SH-SY5Y (cell line): Measurements from ENCODE around the gene CD99.

Source experiments
- GATA2 ChIP-seq: IDR thresholded peaks from 2 replicates; pipeline ENCODE4 v1.6.1; 2011; ENCODE audit warnings: mild to moderate bottlenecking, low read depth, low read length
- GATA3 ChIP-seq: IDR thresholded peaks from 2 replicates; pipeline ENCODE4 v1.6.1; 2011; ENCODE audit warnings: low read depth, mild to moderate bottlenecking, low read length, moderate library complexity

CD99 gene

GRCh38 chrX:2767631-2768455, 76.7 kb downstream of the CD99 start:
- TF ChIP-seq GATA2 = no peak
- TF ChIP-seq GATA3 = no peak

GRCh38 chrX:2769615-2770014, 78.5 kb downstream of the CD99 start:
- TF ChIP-seq GATA3 (no peak), GATA2 (no peak)

DNA sequence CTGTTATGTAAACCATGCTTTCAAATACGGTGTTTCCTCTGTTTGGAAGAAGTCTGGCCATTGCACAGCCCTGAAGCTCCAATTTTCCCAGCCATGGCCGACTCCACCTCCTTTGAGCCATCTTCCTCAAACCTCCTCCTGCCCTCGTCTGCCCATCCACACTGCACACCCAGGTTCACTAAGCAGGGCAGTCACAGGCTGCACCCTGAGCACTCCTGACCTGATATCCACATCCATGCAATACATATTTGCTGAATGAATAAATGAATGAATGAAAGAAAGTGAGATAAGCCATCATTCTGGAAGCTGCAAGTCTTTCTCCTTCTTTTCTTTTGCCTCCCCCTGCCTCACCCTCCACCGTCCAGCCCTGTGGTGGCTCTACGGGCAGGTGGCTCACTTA, 83.0 kb downstream of the CD99 start:
- TF ChIP-seq GATA3 = no peak
- TF ChIP-seq GATA2 = no peak

DNA sequence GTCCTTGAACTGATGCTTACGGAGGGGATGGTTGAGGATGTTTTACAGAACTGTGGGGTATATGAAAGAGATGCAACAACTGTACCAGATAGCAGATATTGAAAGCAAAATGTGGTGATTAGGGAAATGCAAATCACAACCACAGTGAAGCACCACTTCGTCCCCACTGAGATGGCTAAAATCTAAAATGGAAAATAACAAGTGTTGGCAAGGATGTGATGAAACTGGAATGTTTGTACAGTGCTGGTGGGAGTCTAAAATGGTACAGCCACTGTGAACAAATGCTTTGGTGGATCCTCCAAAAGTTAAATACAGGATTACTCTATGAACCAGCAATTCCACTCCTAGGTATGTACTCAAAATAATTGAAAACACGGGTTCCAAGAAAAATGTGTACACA, 83.7 kb downstream of the CD99 start:
- TF ChIP-seq GATA3 = no peak
- no peak for TF ChIP-seq GATA2

GRCh38 chrX:2781226-2781571, 90.1 kb downstream of the CD99 start:
- TF ChIP-seq GATA2 = no peak
- no peak for TF ChIP-seq GATA3

- TF ChIP-seq GATA3 (no peak), GATA2 (no peak)
These were observed 90.6 kb downstream of the CD99 start for GRCh38 chrX:2781698-2782097.

DNA sequence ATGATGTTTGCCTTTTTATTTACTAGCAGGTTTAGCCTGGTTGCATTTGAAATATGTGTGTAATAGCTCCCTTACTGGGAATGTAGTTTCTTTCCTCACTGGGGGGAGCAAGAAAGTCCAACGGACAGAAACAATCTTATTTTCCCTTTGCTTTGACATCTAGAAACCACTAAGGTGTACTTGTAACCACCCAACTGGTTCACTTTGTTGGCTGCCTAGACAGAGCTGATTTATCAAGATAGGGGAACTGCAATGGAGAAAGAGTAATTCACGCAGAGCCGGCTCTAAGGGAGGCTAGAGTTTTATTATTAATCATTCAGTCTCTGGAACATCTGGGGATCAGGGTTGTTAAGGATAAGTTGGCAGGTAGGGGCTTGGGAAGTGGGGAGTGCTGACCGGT, 91.1 kb downstream of the CD99 start:
- TF ChIP-seq GATA3 = no peak
- TF ChIP-seq GATA2 = no peak

DNA sequence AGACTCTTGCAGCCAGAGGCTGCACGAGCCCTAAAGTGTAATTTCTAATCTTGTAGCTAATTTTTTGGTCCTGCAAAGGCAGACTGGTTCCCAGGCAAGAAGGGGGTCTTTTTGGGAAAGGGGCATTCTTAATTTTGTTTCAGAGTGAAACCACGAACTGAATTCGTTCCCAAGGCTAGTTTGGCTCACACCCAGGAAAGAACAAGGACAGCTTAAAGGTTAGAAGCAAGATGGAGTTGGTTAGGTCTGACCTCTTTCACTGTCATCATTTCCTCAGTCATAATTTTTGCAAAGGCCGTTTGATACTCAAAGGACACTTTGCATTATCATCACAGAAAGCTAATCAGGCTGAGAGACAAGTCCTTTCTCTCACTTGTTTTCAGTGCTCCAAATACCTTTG, 91.7 kb downstream of the CD99 start:
- TF ChIP-seq GATA3 (no peak), GATA2 (no peak)

DNA sequence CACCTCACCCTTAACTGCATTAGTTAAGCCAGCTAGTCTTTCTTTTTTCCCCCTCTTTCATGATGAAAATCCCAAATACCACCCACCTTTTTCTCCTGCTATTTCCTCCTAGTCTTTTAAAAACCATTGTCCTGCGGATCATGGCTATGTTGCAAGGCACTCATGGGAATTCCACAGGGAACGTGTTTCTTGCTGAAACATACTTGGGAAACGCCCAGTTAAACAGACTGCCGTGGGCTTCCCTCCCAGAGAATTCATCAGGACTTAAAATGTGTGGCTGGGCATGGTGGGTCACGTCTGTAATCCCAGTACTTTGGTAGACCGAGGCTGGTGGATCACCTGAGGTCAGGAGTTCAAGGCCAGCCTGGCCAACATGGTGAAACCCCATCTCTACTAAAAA, 92.9 kb downstream of the CD99 start:
- TF ChIP-seq GATA3 (no peak), GATA2 (no peak)

DNA sequence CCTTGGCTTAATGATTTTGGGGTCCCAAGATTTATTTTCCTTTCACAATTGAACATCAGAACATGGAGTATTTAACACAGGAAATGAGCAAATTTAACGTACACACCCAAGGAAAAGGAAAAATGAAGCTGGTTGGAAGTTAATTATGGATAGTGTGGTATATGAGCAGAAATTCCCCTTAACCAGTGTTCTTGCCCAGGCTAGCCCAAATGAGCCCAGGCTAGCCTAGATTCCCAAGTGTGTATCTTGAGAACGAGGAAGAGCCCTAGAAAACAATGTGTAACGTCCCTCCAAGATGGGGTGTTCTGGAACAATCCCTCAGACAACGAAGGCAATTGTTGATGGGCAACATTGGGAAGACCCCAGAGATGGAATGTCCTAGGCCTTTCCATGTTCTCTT, 94.4 kb downstream of the CD99 start:
- TF ChIP-seq GATA2 = no peak
- no peak for TF ChIP-seq GATA3

GRCh38 chrX:2788980-2789379, 97.9 kb downstream of the CD99 start:
- TF ChIP-seq GATA3 = no peak
- no peak for TF ChIP-seq GATA2

DNA sequence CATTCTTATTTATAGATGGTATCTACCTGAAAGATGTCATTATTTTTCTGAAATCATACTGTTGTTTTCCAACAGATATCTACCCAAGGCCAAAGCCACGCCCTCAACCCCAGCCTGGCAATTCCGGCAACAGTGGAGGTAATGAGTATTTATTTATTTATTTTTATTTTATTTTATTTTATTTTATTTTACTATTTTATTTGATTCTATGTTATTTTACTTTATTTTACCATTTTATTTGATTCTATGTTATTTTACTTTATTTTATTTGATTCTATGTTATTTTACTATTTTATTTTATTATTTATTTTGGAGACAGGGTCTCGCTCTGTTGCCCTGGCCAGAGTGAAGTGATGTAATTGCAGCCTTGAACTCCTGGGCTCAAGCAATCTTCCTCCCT, 98.5 kb downstream of the CD99 start:
- no peak for TF ChIP-seq GATA2
- TF ChIP-seq GATA3 = no peak
